ENCODE data around the gene ZCCHC14. TPM values are rescaled to one million over a fixed set of nuclear protein-coding genes. Genes with fewer than 3 reads are reported as not detected.
"Not testable (repeated sequence)": the region's sequence is repeated elsewhere in the genome, so short reads cannot be mapped to it uniquely, and the experiment has no call there.

ZCCHC14 gene
- total RNA-seq, 1 donor from 2014 or later: 6.3 TPM

DNA sequence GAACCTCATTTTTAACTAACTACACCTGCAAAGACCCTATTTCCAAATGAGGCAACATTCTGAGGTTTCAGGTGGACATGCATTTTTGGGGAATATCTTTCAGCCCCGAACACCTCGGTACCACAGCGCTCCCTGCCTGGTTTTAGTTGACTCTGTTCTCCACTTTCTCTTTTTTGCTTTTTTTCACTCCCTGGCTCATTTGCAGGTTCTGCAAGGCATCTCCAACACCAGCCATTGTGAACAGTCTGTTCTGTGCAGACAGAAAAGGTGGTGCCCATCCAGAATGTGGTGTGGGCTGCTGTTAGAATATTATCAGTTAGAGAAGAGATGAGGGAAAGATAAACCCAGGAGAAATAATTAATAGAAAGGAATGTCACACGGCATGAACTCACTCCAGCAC lies 32.5 kb upstream of the ZCCHC14 start:
- intact Hi-C loops (cut with micrococcal nuclease): no loop called here

DNA sequence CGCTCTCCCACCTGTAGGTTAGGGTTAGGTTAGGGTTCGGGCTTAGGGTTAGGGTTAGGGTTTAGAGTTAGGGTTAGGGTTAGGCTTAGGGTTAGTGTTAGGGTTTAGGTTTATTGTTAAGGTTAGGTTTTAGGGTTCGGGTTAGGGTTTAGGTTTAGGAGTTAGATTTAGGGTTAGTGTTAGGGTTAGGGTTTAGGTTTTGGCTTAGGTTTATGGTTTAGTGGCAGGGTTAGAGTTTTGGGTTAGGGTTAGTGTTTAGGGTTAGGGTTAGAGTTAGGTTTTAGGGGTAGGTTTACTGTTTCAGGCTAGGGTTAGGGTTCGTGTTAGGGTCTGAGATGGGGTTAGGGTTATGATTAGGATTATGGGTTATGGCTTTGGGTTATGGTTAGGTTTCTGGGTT lies 31.6 kb upstream of the ZCCHC14 start:
- intact Hi-C loops (cut with micrococcal nuclease): no loop called here

DNA sequence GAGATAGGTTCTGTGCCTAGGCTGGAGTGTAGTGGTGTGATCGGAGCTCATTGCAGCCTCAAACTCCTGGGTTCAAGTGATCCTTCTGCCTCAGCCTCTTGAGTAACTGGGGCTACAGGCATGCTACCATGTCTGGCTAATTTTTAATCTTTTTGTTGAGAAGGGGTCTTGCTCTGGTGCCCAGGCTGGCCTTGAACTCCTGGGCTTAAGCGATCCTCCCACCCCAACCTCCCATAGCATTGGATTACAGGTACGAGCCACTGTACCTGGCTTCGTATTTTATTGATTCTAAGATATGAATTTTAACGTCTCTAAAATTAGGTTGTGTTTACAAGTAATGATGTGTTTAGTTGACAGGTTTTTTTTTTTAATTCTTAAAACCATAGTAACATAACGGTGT lies 30.8 kb upstream of the ZCCHC14 start:
- intact Hi-C loops (cut with micrococcal nuclease): not testable (repeated sequence)

DNA sequence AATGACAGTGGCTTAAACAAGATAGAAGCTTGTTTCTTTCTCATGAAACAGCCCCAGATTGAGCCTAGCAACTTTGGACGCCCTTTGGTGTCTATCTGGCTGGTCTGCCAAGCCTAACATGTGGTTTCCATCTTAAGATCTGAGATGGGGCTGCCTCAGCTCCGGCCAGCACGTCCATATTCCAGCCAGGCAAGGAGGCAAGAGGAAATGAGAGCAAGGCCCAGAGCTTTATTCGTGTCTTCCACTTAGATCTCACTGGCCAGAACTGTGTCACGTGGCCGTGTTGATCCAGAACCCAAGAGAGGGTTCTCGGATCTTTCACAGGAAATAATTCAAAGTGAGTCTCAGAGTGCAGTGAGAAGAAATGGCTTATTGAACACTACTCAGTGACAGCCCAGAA lies 28.9 kb upstream of the ZCCHC14 start:
- intact Hi-C loops (cut with micrococcal nuclease): not testable (repeated sequence)

DNA sequence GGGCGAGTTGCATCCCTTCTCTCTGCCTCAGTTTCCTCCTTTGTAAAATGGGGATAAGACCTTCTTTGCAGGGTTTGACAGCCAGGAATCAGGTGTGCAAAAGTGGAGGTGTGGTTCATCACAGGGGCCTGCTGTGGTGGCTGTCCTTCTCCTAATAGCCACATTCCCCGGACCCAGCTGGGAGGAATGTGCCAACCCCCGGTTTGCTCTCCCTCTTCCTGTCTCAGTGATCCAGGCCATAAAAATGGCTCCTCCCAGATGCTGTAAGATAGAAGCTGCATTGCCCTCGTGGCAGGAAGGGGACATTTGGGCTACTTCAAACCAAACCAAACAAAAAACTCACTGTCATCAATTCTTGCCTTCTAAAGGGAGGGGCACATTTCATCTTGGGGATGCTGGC lies 26.3 kb upstream of the ZCCHC14 start:
- intact Hi-C loops (cut with micrococcal nuclease): not testable (repeated sequence)

DNA sequence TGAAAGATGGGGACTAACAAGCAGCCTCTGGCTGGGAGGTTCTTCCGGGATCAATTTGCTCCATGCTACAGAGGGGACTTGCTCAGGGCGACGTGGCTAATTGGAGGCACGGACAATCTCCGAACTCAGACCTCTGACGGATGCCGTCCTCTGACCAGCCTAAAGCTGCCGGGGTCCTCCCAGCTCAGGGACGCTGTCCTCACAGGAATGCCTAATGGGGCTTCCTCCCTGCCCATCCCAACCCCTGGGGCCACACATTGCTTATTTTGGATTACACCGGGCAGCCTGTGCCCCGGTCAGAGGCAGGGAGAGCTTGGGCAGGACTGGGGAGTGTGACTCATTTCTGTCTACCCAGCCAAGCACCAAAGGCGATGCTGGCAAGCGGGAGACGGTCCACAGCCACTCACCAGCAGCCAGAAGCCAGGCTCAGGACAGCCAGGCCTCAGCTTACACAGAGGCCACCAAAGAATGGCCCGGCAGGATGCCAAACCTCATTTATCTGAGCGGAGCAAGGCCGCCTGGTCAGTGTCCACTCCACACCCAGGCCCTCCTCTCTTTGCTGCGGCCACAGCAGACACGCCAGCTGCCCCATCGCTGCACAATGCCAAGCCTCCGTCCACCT lies 25.7 kb upstream of the ZCCHC14 start:
- intact Hi-C loops (cut with micrococcal nuclease): not testable (repeated sequence)

DNA sequence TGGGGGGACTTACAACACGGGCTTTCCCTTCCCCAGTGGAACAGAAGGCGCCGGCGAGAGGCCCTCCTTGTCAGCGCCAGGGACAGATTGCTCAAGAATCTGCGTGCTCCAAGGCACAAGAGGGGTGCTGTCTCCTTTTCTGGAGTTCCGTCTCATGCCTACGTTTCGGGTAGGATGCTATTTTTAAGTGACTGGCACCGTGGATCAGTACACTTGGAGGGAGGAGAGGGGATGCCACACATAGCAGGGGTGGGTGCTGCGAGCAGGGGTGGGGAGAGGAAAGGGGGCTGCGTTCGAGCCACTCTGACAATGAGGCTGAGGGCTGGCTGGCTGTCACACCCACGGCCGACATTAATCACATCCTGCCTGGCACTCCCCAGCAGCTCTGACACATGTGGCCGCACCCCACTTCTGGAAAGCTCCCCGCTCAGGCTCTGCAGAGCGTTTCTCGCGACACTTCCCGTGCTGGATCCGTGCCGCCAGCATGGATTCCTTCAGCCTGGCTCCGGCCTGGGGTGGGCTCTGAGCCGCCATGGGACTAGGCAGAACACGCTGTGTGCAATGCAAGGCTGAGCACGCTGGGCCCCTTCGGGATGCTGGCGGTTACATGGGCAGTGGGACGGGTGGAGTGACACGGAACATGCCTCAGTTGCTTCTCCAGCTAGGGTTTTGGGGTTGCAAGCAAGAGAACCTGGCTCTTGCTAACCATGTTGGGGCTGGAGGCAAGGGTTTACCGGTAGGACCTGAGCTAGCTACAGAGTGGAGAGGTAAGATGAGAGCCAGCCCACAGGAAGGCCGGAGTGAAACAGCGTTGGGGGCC lies 25.0 kb upstream of the ZCCHC14 start:
- intact Hi-C loops (cut with micrococcal nuclease): not testable (repeated sequence)

DNA sequence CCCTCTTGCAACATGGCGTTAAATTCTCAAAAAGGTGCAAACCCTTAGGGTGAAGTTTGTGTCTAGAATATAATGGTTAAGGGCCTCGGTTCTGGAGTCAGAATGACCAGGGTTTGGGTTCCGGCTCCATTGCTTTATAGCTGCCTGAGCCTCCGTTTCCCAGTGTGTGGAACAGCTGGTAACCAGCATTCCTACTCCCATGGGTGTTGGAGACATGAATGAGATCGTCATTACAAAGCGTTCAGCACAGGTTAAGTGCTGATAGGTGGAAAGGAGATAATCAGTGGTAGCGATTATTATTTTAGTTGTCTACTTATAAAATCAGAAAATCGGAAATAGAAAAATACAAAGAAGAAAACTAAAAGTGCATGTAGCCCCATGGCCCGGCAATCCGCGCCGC lies 23.5 kb upstream of the ZCCHC14 start:
- intact Hi-C loops (cut with micrococcal nuclease): no loop called here

DNA sequence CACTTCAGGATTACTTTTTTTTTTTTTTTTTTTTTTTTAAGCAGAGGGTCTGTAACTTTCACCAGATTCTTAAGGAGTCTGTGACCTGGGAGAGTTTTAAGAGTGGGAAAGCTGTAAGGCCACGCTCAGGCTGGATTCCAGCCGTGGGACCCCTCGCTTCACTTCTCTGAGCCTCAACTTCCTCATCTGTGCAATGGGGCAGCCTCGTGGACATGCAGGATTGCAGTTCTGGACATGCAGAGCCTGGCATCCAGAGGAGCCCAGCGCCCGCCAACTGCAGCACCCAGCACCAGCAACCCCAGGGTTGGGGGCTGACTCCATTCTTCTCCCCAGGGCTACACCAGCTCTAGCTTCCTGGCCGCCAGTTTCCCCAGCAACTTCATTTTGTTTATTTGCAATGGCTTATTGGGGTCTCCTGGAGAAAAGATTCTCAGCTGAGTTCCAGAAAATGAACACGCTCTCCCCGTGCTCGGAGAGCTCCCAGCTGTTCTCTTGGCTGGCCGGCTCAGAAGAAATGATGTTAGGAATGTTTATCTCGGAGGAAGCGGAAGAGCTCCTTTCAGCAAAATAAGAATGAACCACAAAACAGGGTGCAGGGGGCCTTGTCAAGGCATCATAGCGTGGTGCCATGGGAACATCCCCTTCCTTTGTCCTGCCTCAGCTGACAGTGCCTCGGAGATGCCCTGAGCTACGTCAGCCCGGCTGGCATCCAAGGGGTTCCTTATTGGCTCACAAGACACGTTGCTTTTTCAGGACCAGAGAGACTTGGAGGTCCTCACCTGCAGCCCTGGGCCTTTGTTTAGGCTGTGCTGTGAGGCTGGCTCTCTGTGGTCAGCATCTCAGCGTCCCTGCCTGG lies 22.9 kb upstream of the ZCCHC14 start:
- intact Hi-C loops (cut with micrococcal nuclease): no loop called here

DNA sequence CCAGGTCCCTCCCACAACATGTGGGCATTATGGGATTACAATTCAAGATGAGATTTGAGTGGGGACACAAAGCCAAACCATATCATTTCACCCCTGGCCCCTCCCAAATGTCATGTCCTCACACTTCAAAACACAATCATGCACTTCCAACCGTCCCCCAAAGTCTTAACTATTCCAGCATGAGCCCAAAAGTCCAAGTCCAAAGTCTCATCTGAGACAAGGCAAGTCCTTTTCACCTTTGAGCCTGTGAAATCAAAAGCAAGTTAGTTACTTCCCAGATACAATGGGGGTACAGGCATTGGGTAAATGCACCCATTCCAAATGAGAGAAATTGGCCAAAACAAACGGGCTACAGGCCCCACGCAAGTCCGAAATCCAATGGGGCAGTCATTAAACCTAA lies 17.0 kb upstream of the ZCCHC14 start:
- intact Hi-C loops (cut with micrococcal nuclease): not testable (repeated sequence)

DNA sequence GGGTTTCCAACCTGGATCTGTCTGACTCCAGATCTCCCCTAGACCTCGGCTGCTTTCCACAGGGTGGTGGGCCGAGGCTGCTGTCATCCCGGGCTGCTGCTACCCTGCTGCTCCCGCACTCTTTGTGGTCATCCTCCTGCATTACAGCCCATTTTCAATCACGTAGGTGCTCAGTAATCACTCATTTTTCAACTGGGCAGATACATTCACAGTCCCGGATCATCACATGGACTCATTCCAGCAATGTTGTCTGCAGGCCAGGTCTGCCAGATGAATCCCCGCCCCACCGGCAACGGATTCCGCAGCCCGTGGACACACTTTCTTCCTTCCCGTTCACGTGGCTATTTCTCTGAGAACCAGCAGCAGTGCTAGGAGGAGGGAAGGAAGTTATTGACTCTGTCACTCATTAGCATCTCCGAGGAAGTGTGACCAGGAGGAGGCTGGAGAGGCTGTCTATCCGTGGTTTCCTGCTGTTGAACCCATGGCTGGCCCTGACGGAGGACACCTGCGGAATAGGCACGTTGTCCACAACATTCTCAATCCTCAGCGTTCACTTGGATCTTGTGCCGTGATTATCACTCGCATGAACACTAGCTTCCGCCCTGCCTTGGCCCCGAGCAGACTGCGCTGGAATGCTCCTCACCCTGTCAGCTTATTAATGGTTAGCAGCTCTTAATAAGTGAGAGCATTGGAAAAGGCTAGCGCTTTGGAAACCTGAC lies 14.7 kb upstream of the ZCCHC14 start:
- intact Hi-C loops (cut with micrococcal nuclease): no loop called here

DNA sequence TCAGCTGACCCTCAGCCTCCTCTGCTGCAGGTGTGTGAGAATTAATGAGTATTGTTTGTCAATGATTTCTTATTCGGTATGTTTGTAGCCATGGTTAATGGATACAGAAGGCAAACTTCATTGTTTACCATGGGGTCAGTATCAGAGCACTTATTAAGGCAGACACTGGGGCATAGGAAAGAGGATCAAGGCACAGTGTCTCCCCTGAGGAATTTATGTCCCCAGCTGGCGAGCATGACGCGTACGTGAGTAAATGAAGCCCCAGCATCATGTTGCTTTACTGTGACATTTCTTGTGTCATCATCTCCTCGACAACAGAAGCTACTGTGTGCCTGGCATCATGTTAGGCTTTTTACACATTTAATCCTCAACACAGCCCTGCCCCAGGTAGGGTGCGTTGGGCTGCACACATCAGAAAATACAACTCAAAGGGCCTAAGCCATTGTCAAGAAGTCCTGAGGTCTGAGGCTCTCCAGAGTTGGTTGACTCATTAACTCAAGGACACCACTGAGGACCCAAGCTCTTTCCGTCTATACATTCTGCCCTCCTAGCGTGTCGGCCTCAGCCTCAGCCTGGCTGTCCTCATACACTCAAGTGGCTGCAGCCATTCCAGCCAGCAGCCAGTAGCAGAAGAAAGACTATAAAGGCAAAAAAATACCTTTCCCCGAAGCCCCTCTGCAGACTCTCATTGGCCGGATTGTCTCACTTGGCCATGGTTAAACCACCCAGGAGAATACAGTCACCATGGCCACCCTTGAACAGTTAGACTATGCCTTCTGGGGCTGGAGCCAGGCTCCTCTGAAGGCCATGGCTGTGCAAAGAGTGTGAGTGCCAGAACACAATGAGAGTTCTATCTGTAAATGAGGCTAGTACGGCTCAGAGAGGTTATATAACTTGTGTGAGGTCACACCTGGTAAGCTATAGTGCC lies 13.9 kb upstream of the ZCCHC14 start:
- intact Hi-C loops (cut with micrococcal nuclease): no loop called here

DNA sequence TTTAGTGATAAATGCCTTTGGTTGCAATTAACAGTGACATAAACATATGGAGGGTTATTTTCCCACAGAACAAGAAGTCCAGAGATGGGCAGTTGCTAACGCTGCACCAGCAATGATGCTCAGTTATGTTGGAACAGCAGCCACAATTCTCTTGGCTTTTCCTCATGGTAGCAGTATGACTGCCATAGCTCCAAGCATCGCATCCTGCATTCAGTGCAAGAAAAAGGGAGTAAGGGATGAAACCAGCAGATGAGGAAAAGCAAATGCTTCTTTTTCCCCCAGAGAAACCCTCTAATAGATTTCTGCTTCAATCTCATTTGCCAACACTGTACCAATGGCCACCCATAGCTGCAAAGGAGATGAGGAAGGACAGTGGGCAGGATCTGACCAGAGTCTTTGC lies 13.0 kb upstream of the ZCCHC14 start:
- intact Hi-C loops (cut with micrococcal nuclease): no loop called here

DNA sequence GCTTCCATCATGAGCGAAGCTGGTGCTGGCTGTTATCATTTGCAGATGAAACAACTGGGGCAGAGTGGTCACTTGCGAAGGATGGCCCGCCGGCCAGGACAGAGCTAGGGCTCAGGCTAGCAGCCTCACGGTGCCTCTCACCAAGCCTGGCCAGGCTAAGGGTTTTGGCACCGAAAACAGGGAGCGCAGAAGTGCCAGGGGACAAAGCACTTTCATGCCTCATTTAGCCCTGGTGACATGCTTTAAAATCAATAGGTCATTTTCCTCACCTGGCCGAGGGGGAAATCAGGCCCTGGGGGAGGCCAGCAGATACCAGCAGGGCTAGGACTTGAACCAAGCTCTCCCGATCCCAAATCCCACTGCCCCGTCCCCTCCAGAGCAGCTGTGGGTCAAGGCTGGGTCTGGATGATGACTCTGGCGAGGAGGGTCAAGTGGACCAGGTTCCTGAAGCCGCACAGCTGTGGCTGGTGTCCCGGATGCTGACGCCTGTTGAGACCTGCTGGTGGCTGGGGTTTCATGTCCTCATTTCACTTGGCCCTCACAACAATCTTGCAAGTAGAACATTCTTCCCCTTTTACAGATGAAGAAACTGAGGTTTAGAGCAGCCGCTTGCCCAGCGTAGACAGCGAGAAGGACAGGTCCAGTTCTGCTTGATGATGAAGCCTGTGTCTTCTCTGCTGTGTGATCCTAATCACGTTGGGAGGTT lies 10.6 kb upstream of the ZCCHC14 start:
- intact Hi-C loops (cut with micrococcal nuclease): not testable (repeated sequence)

DNA sequence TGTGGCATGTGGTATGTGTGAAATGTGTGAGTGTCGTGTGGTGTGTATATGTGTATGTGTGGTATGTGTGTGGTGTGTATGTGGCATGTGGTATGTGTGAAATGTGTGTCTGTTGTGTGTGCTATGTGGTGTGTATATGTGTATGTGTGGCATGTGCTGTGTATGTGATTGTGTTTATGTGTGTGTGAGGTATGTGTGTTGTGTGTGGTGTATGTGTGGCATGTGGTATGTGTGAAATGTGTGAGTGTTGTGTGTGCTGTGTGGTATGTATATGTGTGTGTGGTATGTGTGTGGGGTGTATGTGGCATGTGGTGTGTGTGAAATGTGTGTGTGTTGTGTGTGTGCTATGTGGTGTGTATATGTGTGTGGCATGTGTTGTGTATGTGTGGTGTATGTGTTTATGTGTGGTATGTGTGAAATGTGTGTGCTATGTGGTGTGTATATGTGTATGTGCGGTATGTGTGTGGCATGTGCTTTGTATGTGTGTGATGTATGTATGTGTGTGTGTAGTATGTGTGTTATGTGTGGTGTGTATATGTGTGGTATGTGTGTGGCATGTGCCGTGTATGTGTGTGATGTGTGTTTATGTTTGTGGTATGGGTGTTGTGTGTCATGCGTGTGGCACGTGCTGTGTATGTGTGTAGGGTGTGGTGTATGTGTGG lies 9.6 kb upstream of the ZCCHC14 start:
- intact Hi-C loops (cut with micrococcal nuclease): no loop called here

DNA sequence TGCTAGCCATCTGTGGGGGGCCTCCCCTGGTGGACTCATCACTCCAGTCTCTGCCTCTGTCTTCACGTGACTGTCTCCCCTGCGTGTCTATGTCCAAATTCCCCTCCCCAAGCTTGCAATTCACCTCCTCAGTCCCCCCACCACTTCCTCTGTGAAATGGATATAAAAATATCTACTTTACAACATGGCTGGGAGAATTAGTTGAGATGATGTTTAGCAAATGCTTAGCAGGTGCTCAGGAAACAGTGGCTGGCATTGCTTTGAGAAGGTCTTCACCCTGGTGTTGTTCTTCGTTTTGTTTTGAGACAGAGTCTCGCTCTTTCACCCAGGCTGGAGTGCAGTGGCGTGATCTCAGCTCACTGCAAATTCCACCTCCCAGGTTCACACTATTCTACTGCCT lies 8.3 kb upstream of the ZCCHC14 start:
- intact Hi-C loops (cut with micrococcal nuclease): no loop called here

DNA sequence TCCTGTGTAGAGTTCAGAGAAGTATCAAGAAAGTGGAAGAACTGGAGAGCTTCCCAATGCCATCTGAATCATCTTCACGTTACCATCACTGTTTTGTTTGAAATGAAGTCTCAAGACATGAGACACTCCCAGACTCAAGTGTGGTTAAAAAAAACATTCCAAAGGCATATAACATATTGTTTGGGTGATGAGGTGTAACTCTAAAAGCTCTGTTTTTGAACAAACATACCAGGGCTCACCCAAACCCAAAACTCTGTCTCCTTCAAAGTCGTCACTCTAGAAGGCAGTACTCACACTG lies 6.3 kb upstream of the ZCCHC14 start:
- intact Hi-C loops (cut with micrococcal nuclease): no loop called here

DNA sequence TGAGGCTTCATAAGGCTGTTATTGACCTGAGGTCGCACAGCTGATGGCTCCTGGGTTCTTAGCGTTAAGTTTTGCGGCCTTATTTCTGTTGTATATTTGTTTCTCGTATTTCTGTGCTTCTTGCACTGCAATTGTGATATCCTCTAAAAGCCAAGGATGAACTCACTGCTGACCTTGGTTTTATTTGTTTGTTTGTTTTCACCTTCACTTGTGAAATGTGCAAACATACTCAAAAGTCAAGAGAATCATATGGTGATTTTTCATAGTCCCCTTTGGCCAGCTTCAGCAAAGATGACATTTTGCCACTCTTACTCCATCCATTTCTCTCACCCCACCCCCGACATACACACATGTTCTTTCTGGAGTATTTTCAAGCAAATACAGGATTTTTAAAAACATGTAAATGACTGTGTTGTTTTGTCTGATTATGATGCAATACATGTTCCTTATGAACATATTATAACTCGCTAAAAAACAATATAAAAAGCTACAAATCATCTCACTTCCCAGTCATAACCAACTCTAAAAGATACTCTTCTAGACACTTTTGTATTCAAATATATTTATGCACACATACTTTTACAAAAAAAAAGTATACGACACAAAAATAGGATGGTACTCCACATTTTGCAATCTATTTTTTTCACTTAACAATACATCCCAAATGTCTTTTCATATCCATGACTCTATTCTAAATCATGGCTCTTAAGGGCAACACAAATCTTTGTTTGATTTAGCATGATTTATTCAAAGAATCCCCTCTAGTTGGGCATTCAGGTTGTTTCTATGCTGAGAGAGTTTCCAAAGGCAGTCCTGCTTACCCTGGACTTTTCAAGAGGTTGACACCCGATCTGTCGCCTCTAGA lies 5.7 kb upstream of the ZCCHC14 start:
- intact Hi-C loops (cut with micrococcal nuclease): no loop called here

All from T-helper 1 cell treated with Interleukin-12 subunit alpha and Interleukin-12 subunit beta and Interleukin-4 antibody, amounts not matched to agents 30 ng/mL and 1 ng/mL, for 36 hours (primary cell).